22Rv1 (cell line): Measurements from ENCODE around the gene SPINT1.

Experiments
- H3K27ac ChIP-seq: fragments of 450-650 bp; 2 replicates; pipeline ENCODE4 v1.5.1; 2017
- CTCF ChIP-seq: fragments of 450-650 bp; IDR thresholded peaks from 2 replicates; pipeline ENCODE4 v1.5.1; 2017; ENCODE audit warnings: mild to moderate bottlenecking
- ZFX ChIP-seq: fragments of 450-650 bp; IDR thresholded peaks from 2 replicates; pipeline ENCODE4 v1.6.1; 2017; ENCODE audit warnings: antibody characterized with exemption, borderline replicate concordance

SPINT1 gene

GRCh38 chr15:40830884-40831283 lies 13.0 kb upstream of the SPINT1 start:
- H3K27ac ChIP-seq = no peak overlapping the region
- TF ChIP-seq CTCF = no peak
- no peak for TF ChIP-seq ZFX

- TF ChIP-seq ZFX (no peak), CTCF (no peak)
- H3K27ac ChIP-seq = no peak overlapping the region
Measured at GRCh38 chr15:40831861-40832260, 12.0 kb upstream of the SPINT1 start.

- no peak for TF ChIP-seq CTCF
- no peak for TF ChIP-seq ZFX
- no peak overlapping the region for H3K27ac ChIP-seq
Measured at GRCh38 chr15:40832903-40833302, 10.9 kb upstream of the SPINT1 start.

GRCh38 chr15:40836020-40836419 lies 7.8 kb upstream of the SPINT1 start:
- no peak for TF ChIP-seq ZFX
- TF ChIP-seq CTCF = no peak
- H3K27ac ChIP-seq = no peak overlapping the region

- H3K27ac ChIP-seq = no peak overlapping the region
- TF ChIP-seq ZFX = no peak
- no peak for TF ChIP-seq CTCF
Measured at GRCh38 chr15:40838756-40839155, 5.1 kb upstream of the SPINT1 start.

- TF ChIP-seq CTCF (no peak), ZFX (no peak)
- no peak overlapping the region for H3K27ac ChIP-seq
Measured at GRCh38 chr15:40841741-40842140, 2.1 kb upstream of the SPINT1 start.

- peak overlapping the region; percentile 82 for H3K27ac ChIP-seq
- no peak for TF ChIP-seq CTCF
- no peak for TF ChIP-seq ZFX
Measured at GRCh38 chr15:40843261-40843884, 475 bp upstream of the SPINT1 start.
